Right lobe of liver (tissue), 6 donors: ENCODE measurements around the gene SYT17. TPM values are rescaled to one million over a fixed set of nuclear protein-coding genes. Genes with fewer than 3 reads are reported as not detected.

ENCODE experiments used
- ATAC-seq, 4 donors: fragments of 200-7000 bp; cut with Tn5 transposase; one replicate each; pipeline ENCODE4 v1.9.1; 2020; ENCODE audit warnings: mild to moderate bottlenecking in 4 of 4, moderate library complexity in 4 of 4
- DNase-seq, 3 donors: peaks; one replicate each; pipeline ENCODE4 v3.0.0-alpha.2; 2020
- H3K27ac ChIP-seq, 3 donors: fragments of 200-600 bp; one replicate each; pipeline ENCODE4 v1.8.0; 2022
- H3K27me3 ChIP-seq, 2 donors: fragments of 200-600 bp; one replicate each; pipeline ENCODE4 v1.8.0; 2022
- H3K36me3 ChIP-seq, 4 donors: fragments of 200-600 bp; sonication (generic) in 1 of 4; one replicate each; pipeline versions ENCODE4 v1.5.1 to v1.8.0; 2017 to 2022; ENCODE audit warnings: control low read depth in 1 of 4
- H3K4me1 ChIP-seq, 4 donors: fragments of 200-600 bp; sonication (generic) in 1 of 4; one replicate each; pipeline versions ENCODE4 v1.5.1 to v1.8.0; 2017 to 2022; ENCODE audit warnings: control low read depth in 1 of 4
- H3K4me3 ChIP-seq, 3 donors: fragments of 200-600 bp; one replicate each; pipeline ENCODE4 v1.8.0; 2022
- H3K9me3 ChIP-seq, 4 donors: fragments of 200-600 bp; sonication (generic) in 1 of 4; one replicate each; pipeline versions ENCODE4 v1.5.1 to v1.8.0; 2017 to 2022; ENCODE audit warnings: control low read depth in 1 of 4
- POLR2A ChIP-seq: fragments of 450-650 bp; IDR thresholded peaks from one replicate; pipeline ENCODE4 v1.6.1; 2017; ENCODE audit warnings: antibody characterized with exemption, mild to moderate bottlenecking
- WGBS: methylation state at CpG from one replicate; pipeline ENCODE4 v1.1.6; 2018; ENCODE audit warnings: low coverage, low lambda C conversion rate; ENCODE audit not compliant: insufficient coverage; ENCODE audit errors: missing lambda C conversion rate; 5-methylcytosine and 5-hydroxymethylcytosine counted together
- intact Hi-C, 2 donors: fragments of 100-400 bp; cut with DNase I; formaldehyde crosslinking; loops; one replicate each; pipeline versions ENCODE4 v1.11.2 to v1.14.1; 2022
- total RNA-seq, 6 experiments: library from RNA; depleted of rRNA in 2 of 6; stranded (reverse); fragments of >200 nt in 2 of 6; fragmentation: NEBNext Ultra II Directional in 3 of 6; extraction: Animal tissue kit (Norgen Biotek cat#: 25700) in 3 of 6; gene quantifications; one replicate each; pipeline versions ENCODE4 v1.1.0 to v1.2.4, GENCODE V29; 2016 to 2023
- TF ChIP-seq, protein P1 (sequence below), 4 donors: fragments of 200-600 bp in 3 of 4; fragments of 450-650 bp in 1 of 4; IDR thresholded peaks; one replicate each; pipeline versions ENCODE4 v1.5.1 to v1.8.0; 2016 to 2022; ENCODE audit warnings: antibody characterized with exemption in 4 of 4, mild to moderate bottlenecking in 2 of 4
- donor health status: DM: no; HTN: yes; CAD: no.
- donor health status: DM: no; HTN: no; CAD: no.
- donor health status: DM: no; HTN: no; CAD: no.
- donor health status: DM: no; HTN: yes; CAD: no.
- donor health status: DM: no; HTN: yes; CAD: no.

Gene SYT17
- total RNA-seq, 6 experiments from 2014 or later, result 8.2 to 14.1 (median 9.5) TPM

DNA sequence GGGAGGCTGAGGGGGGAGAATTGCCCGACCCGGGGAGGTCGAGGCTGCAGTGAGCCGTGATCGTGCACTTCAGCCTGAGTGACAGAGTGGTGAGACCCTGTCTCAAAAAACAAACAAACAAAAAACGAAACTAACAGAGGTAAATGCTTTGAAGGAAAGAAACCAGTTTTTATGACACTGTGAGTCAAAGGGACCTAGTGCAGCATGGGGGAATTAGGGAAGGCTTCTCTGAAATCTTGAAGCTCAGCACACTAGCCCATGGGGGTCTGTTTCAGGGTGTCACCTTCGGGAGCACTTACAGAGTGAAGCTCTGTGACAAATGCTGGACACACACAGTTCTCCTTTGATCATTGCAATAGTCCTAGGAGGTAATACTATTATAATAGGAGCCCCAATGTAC, 37.7 kb upstream of the SYT17 start:
- DNase-seq (no peak), ATAC-seq (no peak)
- intact Hi-C loops, result no loop called here
- WGBS, result 51% methylated on average over 2 of the region's 7 CpGs
- Histone ChIP-seq H3K27ac (peak overlapping the region in 2 of 3 donors; percentile 64 to 79), H3K27me3 (no peaks in the 10 kb centered on the region), H3K36me3 (no peaks in the 10 kb centered on the region), H3K4me1 (peaks cover 0 to 19% (median 3%) of the 10 kb centered on the region in 4 donors), H3K4me3 (no peak overlapping the region), H3K9me3 (no peaks in the 10 kb centered on the region)
- no peak for TF ChIP-seq POLR2A
- TF ChIP-seq, protein P1, sequence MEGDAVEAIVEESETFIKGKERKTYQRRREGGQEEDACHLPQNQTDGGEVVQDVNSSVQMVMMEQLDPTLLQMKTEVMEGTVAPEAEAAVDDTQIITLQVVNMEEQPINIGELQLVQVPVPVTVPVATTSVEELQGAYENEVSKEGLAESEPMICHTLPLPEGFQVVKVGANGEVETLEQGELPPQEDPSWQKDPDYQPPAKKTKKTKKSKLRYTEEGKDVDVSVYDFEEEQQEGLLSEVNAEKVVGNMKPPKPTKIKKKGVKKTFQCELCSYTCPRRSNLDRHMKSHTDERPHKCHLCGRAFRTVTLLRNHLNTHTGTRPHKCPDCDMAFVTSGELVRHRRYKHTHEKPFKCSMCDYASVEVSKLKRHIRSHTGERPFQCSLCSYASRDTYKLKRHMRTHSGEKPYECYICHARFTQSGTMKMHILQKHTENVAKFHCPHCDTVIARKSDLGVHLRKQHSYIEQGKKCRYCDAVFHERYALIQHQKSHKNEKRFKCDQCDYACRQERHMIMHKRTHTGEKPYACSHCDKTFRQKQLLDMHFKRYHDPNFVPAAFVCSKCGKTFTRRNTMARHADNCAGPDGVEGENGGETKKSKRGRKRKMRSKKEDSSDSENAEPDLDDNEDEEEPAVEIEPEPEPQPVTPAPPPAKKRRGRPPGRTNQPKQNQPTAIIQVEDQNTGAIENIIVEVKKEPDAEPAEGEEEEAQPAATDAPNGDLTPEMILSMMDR (IDR thresholded peaks at IDR 0.05), result no peak

- Histone ChIP-seq H3K4me1 (peaks cover 0 to 19% (median 3%) of the 10 kb centered on the region in 4 donors), H3K36me3 (no peaks in the 10 kb centered on the region), H3K27ac (peak overlapping the region; percentile 58 to 79 (median 64)), H3K27me3 (no peaks in the 10 kb centered on the region), H3K9me3 (no peaks in the 10 kb centered on the region), H3K4me3 (no peak overlapping the region)
- peak in 1 of 3 donors; percentile 78 for DNase-seq
- intact Hi-C loops, result no loop called here
- TF ChIP-seq, protein P1 (IDR thresholded peaks at IDR 0.05), result no peak
- TF ChIP-seq POLR2A, result no peak
- 19% methylated on average over 11 of the region's 11 CpGs for WGBS
- peak; percentile 73 to 90 (median 87) for ATAC-seq
Observed at GRCh38 chr16:19130852-19131824, 36.9 kb upstream of the SYT17 start.

GRCh38 chr16:19131825-19132218, 36.2 kb upstream of the SYT17 start:
- no peaks in the 10 kb centered on the region for H3K27me3 ChIP-seq
- H3K4me3 ChIP-seq, result no peak overlapping the region
- TF ChIP-seq, protein P1 (IDR thresholded peaks at IDR 0.05), result no peak
- TF ChIP-seq POLR2A, result no peak
- ATAC-seq (peak; percentile 11 to 23 (median 18)), DNase-seq (no peak)
- intact Hi-C loops, result no loop called here
- H3K9me3 ChIP-seq, result no peaks in the 10 kb centered on the region
- H3K36me3 ChIP-seq, result no peaks in the 10 kb centered on the region
- peaks cover 0 to 19% (median 3%) of the 10 kb centered on the region in 4 donors for H3K4me1 ChIP-seq
- H3K27ac ChIP-seq, result peak overlapping the region; percentile 58 to 79 (median 64)

GRCh38 chr16:19132255-19132654, 35.8 kb upstream of the SYT17 start:
- no peaks in the 10 kb centered on the region for H3K27me3 ChIP-seq
- ATAC-seq (no peak), DNase-seq (no peak)
- TF ChIP-seq, protein P1 (IDR thresholded peaks at IDR 0.05), result no peak
- TF ChIP-seq POLR2A, result no peak
- no peaks in the 10 kb centered on the region for H3K9me3 ChIP-seq
- H3K4me1 ChIP-seq, result peaks cover 0 to 19% (median 3%) of the 10 kb centered on the region in 4 donors
- H3K4me3 ChIP-seq, result no peak overlapping the region
- peak overlapping the region; percentile 58 to 79 (median 64) for H3K27ac ChIP-seq
- no CpG with 5 or more reads among the region's 1 CpG for WGBS
- H3K36me3 ChIP-seq, result no peaks in the 10 kb centered on the region
- intact Hi-C loops, result no loop called here
